SH-SY5Y (cell line): ENCODE measurements around the gene TUSC2.

Experiments
- GATA2 ChIP-seq: IDR thresholded peaks from 2 replicates; pipeline ENCODE4 v1.6.1; 2011; ENCODE audit warnings: mild to moderate bottlenecking, low read depth, low read length
- GATA3 ChIP-seq: IDR thresholded peaks from 2 replicates; pipeline ENCODE4 v1.6.1; 2011; ENCODE audit warnings: low read depth, mild to moderate bottlenecking, low read length, moderate library complexity

Gene TUSC2

GRCh38 chr3:50327943-50328691, at the start of gene TUSC2:
TSS of gene TUSC2 (minus strand) at chr3:50328223. CDS start at chr3:50328099, 124 bp downstream.
- TF ChIP-seq GATA2 (no peak), GATA3 (no peak)

- no peak for TF ChIP-seq GATA2
- TF ChIP-seq GATA3: no peak
These were observed 47.4 kb upstream of the TUSC2 start for GRCh38 chr3:50375258-50375931.

- TF ChIP-seq GATA2 (no peak), GATA3 (no peak)
These were observed 46.6 kb upstream of the TUSC2 start for GRCh38 chr3:50374363-50375257.

- TF ChIP-seq GATA3 (no peak), GATA2 (no peak)
These were observed 45.4 kb upstream of the TUSC2 start for GRCh38 chr3:50373146-50374051.

GRCh38 chr3:50372349-50372748, 44.3 kb upstream of the TUSC2 start:
- TF ChIP-seq GATA3 (no peak), GATA2 (no peak)

- TF ChIP-seq GATA2: no peak
- TF ChIP-seq GATA3: no peak
These were observed 43.2 kb upstream of the TUSC2 start for GRCh38 chr3:50371133-50371685.

GRCh38 chr3:50370594-50370993, 42.6 kb upstream of the TUSC2 start:
- no peak for TF ChIP-seq GATA2
- no peak for TF ChIP-seq GATA3

GRCh38 chr3:50369012-50369670, 41.1 kb upstream of the TUSC2 start:
- TF ChIP-seq GATA2: no peak
- no peak for TF ChIP-seq GATA3

- TF ChIP-seq GATA2 (no peak), GATA3 (no peak)
These were observed 37.8 kb upstream of the TUSC2 start for GRCh38 chr3:50365842-50366220.

- TF ChIP-seq GATA2 (no peak), GATA3 (no peak)
These were observed 37.2 kb upstream of the TUSC2 start for GRCh38 chr3:50365080-50365841.

GRCh38 chr3:50364573-50365079, 36.6 kb upstream of the TUSC2 start:
- no peak for TF ChIP-seq GATA2
- no peak for TF ChIP-seq GATA3

GRCh38 chr3:50359760-50360110, 31.7 kb upstream of the TUSC2 start:
- TF ChIP-seq GATA3: no peak
- TF ChIP-seq GATA2: no peak
